K562 (cell line): ENCODE data around the gene ACRBP. TPM values are rescaled to one million over a fixed set of nuclear protein-coding genes. Genes with fewer than 3 reads are reported as not detected.
A peak's percentile ranks its signal among the peaks of the same experiment; 100 is the strongest.

ENCODE experiments used
- ATAC-seq: fragments of 200-7000 bp; cut with Tn5 transposase; 3 replicates; pipeline ENCODE4 v1.9.1; 2020; ENCODE audit warnings: moderate library complexity
- BruUV-seq: library from RNA; stranded (reverse); fragments of 400-500 nt; replicated peaks from 2 replicates; lab custom pipeline; 2021; lab: Mats Ljungman, UMichigan
- CTCF ChIA-PET: fragments of 300-600 bp; formaldehyde crosslinking; extraction: SDS; loops from one replicate; lab custom pipeline; 2021; ENCODE audit warnings: low intra/inter-chr PET ratio; lab: Yijun Ruan, JAX
- POLR2A ChIA-PET: fragments of 300-600, 350-650 bp; sonication (Branson Sonifier 250); formaldehyde crosslinking; extraction: SDS; loops from one replicate; lab custom pipeline; 2021; ENCODE audit warnings: antibody characterized with exemption, inconsistent platforms; lab: Yijun Ruan, JAX
- DNase-seq, 4 experiments: peaks; one replicate each; pipeline versions ENCODE4 v3.0.0 to v3.0.0-alpha.2; 2011 to 2018; ENCODE audit warnings: low spot score in 3 of 4, mixed read lengths in 3 of 4; ENCODE audit errors: extremely low read depth in 1 of 4
- FAIRE-seq: peaks from 2 replicates; lab custom pipeline; 2011; peaks lifted over from hg19 to GRCh38; lab: Jason Lieb, UNC
- H2AFZ ChIP-seq: 2 replicates; pipeline ENCODE4 v1.6.0; 2011; ENCODE audit warnings: low read depth, low read length, control low read depth, inconsistent platforms
- H3K27ac ChIP-seq: fragments of 200-600 bp; 3 replicates; pipeline ENCODE4 v1.8.0; 2011; ENCODE audit warnings: low read depth, mild to moderate bottlenecking, control low read depth, inconsistent platforms, low read length, moderate library complexity, mixed read lengths; ENCODE audit errors: extremely low read depth
- H3K27me3 ChIP-seq, 2 experiments: fragments of 300-600 bp in 1 of 2; 2 replicates in 1 of 2; 3 replicates in 1 of 2; pipeline versions ENCODE4 v1.6.0 to v1.8.0; 2011; ENCODE audit warnings: inconsistent platforms in 2 of 2, low read length in 2 of 2, mild to moderate bottlenecking in 1 of 2, mixed read lengths in 1 of 2, moderate library complexity in 1 of 2; ENCODE audit not compliant: control insufficient read depth in 2 of 2, insufficient read depth in 2 of 2
- H3K36me3 ChIP-seq: fragments of 300-600 bp; 3 replicates; pipeline ENCODE4 v1.8.0; 2011; ENCODE audit warnings: mild to moderate bottlenecking, low read length, inconsistent platforms; ENCODE audit not compliant: control insufficient read depth, insufficient read depth
- H3K4me1 ChIP-seq, 2 experiments: fragments of 200-600 bp in 1 of 2; replicated peaks in 1 of 2; 2 replicates in 1 of 2; 3 replicates in 1 of 2; pipeline versions ENCODE4 v1.5.1 to v1.8.0; 2011; ENCODE audit warnings: inconsistent platforms in 2 of 2, low read length in 2 of 2, mild to moderate bottlenecking in 1 of 2, mixed read lengths in 1 of 2, moderate library complexity in 1 of 2; ENCODE audit not compliant: control insufficient read depth in 2 of 2, insufficient read depth in 2 of 2
- H3K4me2 ChIP-seq: 2 replicates; pipeline ENCODE4 v1.6.1; 2011; ENCODE audit warnings: low read length, control low read depth, inconsistent platforms, mixed read lengths; ENCODE audit not compliant: insufficient read depth
- H3K4me3 ChIP-seq: fragments of 200-600 bp; sonication (generic), shearing (Covaris generic); 2 replicates; pipeline ENCODE4 v1.5.1; 2016; ENCODE audit warnings: control low read depth, inconsistent platforms
- H3K79me2 ChIP-seq: fragments of 200-600 bp; 3 replicates; pipeline ENCODE4 v1.8.0; 2011; ENCODE audit warnings: low read length, inconsistent platforms; ENCODE audit not compliant: control insufficient read depth, insufficient read depth
- H3K9ac ChIP-seq, 2 experiments: 2 replicates each; pipeline versions ENCODE4 v1.6.0 to v1.6.1; 2011; ENCODE audit warnings: low read depth in 2 of 2, low read length in 2 of 2, control low read depth in 1 of 2, inconsistent platforms in 1 of 2, mild to moderate bottlenecking in 1 of 2, mixed read lengths in 1 of 2; ENCODE audit not compliant: insufficient read depth in 1 of 2
- H3K9me1 ChIP-seq: one replicate; pipeline ENCODE4 v1.6.0; 2011; ENCODE audit warnings: inconsistent platforms, mild to moderate bottlenecking, low read length, moderate library complexity; ENCODE audit not compliant: control insufficient read depth, insufficient read depth
- H3K9me3 ChIP-seq: replicated peaks from 2 replicates; pipeline ENCODE4 v1.5.1; 2011; ENCODE audit warnings: low read depth, low read length, inconsistent platforms; ENCODE audit not compliant: control insufficient read depth, insufficient read depth
- H4K20me1 ChIP-seq: replicated peaks from 2 replicates; pipeline ENCODE4 v1.6.1; 2011; ENCODE audit warnings: low read length, inconsistent platforms, mixed read lengths; ENCODE audit not compliant: control insufficient read depth, insufficient read depth
- BRD4 ChIP-seq: fragments of 200-600 bp; sonication (generic); IDR thresholded peaks from 2 replicates; pipeline ENCODE4 v1.6.1; 2017; ENCODE audit warnings: inconsistent platforms
- HLTF ChIP-seq: fragments of 450-650 bp; IDR thresholded peaks from 2 replicates; pipeline ENCODE4 v1.6.1; 2016
- MTA2 ChIP-seq: fragments of 450-650 bp; IDR thresholded peaks from 2 replicates; pipeline ENCODE4 v1.6.1; 2016; ENCODE audit warnings: low read depth
- RBM34 ChIP-seq: fragments of 200-400 bp; formaldehyde crosslinking; IDR thresholded peaks from 2 replicates; pipeline ENCODE4 v1.6.1; 2018; ENCODE audit warnings: low read length, borderline replicate concordance; ENCODE audit not compliant: insufficient read depth
- SPI1 ChIP-seq: IDR thresholded peaks from 2 replicates; pipeline ENCODE4 v1.6.1; 2011; ENCODE audit warnings: low read depth, low read length, control low read depth, borderline replicate concordance
- SRSF3 ChIP-seq: fragments of 200-400 bp; formaldehyde crosslinking; IDR thresholded peaks from 2 replicates; pipeline ENCODE4 v1.6.1; 2016; ENCODE audit warnings: mild to moderate bottlenecking, low read length, moderate library complexity; ENCODE audit not compliant: insufficient read depth
- TAF7 ChIP-seq: fragments of 450-650 bp; IDR thresholded peaks from 2 replicates; pipeline ENCODE4 v1.6.1; 2016; ENCODE audit warnings: missing genetic modification characterization, missing compliant biosample characterization
- TCF7 ChIP-seq: sonication (generic); IDR thresholded peaks from 2 replicates; pipeline ENCODE4 v1.6.1; 2016; ENCODE audit warnings: antibody characterized with exemption, borderline replicate concordance
- WGBS: fragments of 100-300 bp; shearing (Covaris generic); methylation state at CpG from one replicate; pipeline ENCODE4 v1.1.6; 2016; ENCODE audit warnings: low coverage, mixed read lengths; ENCODE audit not compliant: insufficient coverage; ENCODE audit errors: missing lambda C conversion rate; 5-methylcytosine and 5-hydroxymethylcytosine counted together
- in situ Hi-C: fragments of 300-500 bp; cut with MboI; formaldehyde crosslinking; loops from 4 replicates; pipeline ENCODE4 v1.15.0; 2018; ENCODE audit warnings: inconsistent platforms, mixed read lengths
- intact Hi-C: fragments of 100-400 bp; cut with micrococcal nuclease; formaldehyde crosslinking; loops from 2 replicates; pipeline ENCODE4 v1.14.2; 2022
- polyA plus RNA-seq, 8 experiments: library from polyadenylated mRNA; depleted of rRNA in 4 of 8; stranded (reverse) in 5 of 8; unstranded in 3 of 8; fragments of >200 nt; fragmentation: Nextera tagmentation in 2 of 8; fragmentation: Illumina TruSeq in 1 of 8; extraction: Ambion mirVana in 2 of 8; extraction: Trizol in 1 of 8; gene quantifications; 2 replicates each; pipeline versions ENCODE4 v1.2.1 to v1.2.3, GENCODE V29; 2011 to 2014; ENCODE audit warnings: inconsistent platforms in 1 of 8, missing spikeins in 1 of 8
- total RNA-seq, 7 experiments: library from RNA; depleted of rRNA in 6 of 7; stranded (reverse); fragments of >200 nt in 6 of 7; fragmentation: Illumina TruSeq in 2 of 7; extraction: Trizol in 2 of 7; gene quantifications; 2 replicates each; pipeline versions ENCODE4 v1.2.1 to v1.2.3, GENCODE V29; 2011 to 2021; ENCODE audit warnings: low replicate concordance in 1 of 7

The ACRBP gene
- total and polyA plus RNA-seq, 9 of the 15 experiments (the other 6 are each of a cell fraction or from before 2014, with no cell fraction given): 3.1 to 31.8 (median 8.4) TPM

- Histone ChIP-seq H2AFZ (no peak overlapping the region), H3K9ac (no peak overlapping the region), H3K9me1 (no peaks in the 10 kb centered on the region), H3K4me3 (no peak overlapping the region), H4K20me1 (no peaks in the 10 kb centered on the region), H3K4me1 (peaks cover 14 to 21% of the 10 kb centered on the region in 2 experiments), H3K4me2 (no peak overlapping the region), H3K27me3 (no peaks in the 10 kb centered on the region), H3K27ac (no peak overlapping the region), H3K36me3 (peaks cover 23% of the 10 kb centered on the region; the same call in 2 of the 3 replicates), H3K9me3 (no peaks in the 10 kb centered on the region), H3K79me2 (peaks cover 5% of the 10 kb centered on the region; the same call in 1 of the 3 replicates)
- intact Hi-C loops (loop anchor here (5.0 to 10.0 kb wide), 2 partner anchors 159 to 206 kb away; partner anchors contain the start of genes GPR162 and P3H3), in situ Hi-C loops (no loop called here)
- FAIRE-seq: no peak
- DNase-seq: no peak
- CTCF ChIA-PET: no interaction called here
- ATAC-seq: no peak
- POLR2A ChIA-PET: interaction anchor here (1.6 kb wide), 1 partner anchor 105 kb away, joined by 4 read pairs; the partner anchor contains the start of gene COPS7A
- TF ChIP-seq RBM34 (no peak), HLTF (no peak), BRD4 (no peak), TAF7 (tag) (no peak), MTA2 (no peak), SPI1 (0 out of 2 replicates have a peak, but pooled peaks have one; percentile 2), SRSF3 (no peak), TCF7 (no peak)
- TSS peak; percentile 76 for BruUV-seq
- 53% methylated on average over 4 of the region's 5 CpGs for WGBS
These were observed 28.6 kb downstream of the ACRBP start for GRCh38 chr12:6618483-6619225.
